GM18498 (cell line): ENCODE measurements around the gene MYOM1.

Experiments
- ATAC-seq: cut with Tn5 transposase; IDR thresholded peaks from one replicate; pipeline ENCODE4 v1.9.1; 2021; ENCODE audit warnings: mild to moderate bottlenecking, moderate library complexity; ENCODE audit not compliant: unreplicated experiment

The MYOM1 gene

DNA sequence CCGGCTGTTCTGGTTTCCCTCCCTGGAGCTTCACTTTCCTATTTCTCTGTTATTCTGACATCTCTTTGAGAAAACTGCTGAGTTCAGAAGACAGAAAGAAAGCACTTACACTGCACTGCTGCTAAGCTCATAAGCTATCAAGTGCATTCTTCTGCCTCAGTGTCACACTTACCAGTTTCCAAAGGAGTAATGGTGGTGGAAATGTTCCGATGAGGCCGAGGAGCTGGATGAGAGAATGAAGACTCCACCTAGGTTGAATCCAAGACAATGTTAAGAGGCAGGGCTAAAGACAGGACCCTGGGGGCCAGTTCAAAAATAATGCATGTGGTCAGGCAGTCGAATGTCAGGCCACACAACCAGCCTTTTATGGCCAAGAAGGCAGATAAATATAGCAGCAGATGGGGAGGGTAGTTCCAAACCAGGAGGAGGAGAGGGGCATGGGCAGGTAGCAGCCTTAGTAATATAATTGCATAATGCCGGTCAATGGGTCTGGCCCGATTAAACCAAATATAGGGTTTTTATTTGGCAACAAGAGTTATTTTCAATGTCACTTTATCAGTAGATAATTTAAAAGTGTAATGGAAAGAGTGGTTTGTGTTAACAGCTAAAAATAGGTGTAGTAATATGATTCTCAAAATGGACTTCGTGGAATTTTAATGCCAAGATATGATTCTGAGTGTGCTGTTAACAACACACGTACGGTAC lies at the start of gene MYOM1:
MYOM1 (minus strand) TSS at position 338 of the 705 bp plus-strand sequence. CDS start 4,745 bp downstream, outside the sequence.
- no peak for ATAC-seq

DNA sequence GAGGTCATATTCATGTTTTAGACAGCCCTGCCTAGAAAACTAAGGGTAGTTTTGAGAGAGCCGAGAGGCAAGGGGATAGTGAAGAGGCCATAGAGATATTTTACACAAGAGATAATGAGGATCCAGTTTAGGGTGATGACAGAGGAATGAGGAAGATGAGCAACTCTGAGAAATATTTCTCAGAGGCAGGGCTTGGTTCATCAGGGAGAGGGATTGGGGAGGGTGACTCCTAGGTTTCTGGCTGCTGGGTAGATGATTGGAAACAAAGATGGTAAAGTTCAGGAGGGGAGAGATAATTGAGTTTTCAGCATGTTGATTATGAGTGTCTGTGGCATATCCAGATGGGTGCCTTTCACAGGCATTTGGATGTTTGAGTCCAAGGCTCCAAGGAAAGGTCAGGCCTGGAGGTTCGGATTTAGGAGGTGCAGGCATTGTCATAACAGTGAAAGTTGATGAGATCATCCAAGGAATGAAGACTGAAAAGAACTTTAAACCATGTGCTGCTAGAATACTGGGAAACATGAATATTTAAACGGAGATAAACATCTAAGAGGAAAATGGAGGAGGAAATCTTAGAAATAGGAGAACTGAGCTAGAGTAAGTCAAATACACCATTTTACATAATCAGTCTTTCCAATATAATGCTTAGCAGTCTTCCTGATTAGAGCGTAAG lies 49.6 kb upstream of the MYOM1 start:
- ATAC-seq = no peak

DNA sequence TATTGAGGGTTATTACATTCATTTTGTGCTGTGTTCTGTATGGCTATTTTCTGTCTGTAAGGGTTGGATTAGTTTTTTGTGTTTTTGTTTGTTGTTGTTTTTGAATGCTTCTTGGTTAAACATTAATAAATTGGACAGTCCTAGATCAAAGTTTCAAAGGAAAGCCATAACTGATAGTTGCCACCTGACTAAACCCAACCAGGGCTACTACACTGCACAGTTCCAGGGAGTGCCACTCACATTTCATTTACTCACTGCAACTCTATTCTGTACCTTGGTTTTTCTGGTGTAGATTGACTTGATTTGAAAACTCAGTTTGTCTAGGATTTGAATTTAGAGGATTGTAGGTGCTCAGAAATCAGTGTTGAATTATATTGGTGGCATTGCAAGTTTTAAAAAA lies 48.5 kb upstream of the MYOM1 start:
- ATAC-seq = no peak

DNA sequence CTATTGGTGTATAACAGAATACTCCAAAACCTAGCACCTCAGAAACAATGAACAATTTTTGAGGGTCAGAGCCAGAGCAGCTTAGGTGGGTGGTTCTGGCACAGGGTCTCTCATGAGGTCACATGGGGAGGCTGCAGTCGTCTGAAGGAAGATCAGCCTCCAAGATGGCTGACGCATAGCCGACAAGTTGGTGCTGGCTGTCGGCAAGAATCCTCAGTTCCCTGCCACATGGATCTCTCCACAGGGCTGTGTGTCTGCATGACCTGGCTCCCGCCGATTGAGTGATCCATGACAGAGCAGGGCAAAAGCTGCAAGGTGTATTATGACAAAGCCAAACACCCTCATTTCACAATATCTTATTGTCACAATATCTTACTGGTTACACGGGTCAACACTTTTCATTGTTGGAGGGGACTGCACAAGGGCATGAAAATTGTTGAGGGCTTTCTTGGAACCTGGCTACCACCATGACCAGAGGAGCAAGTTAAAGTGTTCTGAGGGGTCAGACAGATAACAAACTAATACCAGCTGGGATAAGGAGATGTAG lies 46.4 kb upstream of the MYOM1 start:
- no peak for ATAC-seq

DNA sequence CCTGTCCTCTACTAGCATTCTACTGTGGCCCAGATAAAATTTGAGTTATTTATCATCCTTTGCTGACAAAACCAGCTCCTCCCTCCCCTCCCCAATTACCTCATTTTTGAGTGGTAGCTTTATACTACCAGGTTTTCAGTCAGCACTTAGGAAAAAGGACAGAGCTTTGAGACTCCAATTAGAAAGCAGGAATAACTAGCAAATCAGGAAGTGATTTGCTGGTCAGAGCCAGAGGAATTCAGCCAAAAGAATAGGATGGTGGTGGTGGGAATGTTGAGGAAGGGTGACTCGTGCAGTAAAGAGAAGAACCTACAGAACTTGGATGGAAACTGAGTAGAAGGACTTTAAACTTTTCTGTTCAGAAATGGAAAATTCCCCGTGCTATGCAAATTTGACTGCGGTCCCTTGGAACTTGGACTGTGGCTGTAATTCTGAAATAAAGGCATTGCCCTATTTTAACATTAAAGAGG lies 45.8 kb upstream of the MYOM1 start:
- no peak for ATAC-seq

DNA sequence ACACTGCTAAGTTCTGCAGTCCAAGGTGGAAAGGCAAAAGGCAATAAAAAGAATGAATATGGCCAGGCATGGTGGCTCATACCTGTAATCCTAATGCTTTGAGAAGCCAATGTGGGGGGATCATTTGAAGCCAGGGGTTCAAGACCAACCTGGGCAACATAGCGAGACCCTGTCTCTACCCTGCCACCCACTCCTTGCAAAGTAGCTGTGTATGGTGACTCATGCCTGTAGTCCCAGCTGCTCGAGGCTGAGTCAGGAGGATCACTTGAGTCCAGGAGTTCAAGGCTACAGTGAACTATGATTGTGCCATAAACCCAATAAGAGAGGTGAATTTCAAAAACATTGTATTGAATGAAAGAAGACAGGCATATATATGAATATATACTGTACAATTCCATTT lies 44.6 kb upstream of the MYOM1 start:
- ATAC-seq = no peak

DNA sequence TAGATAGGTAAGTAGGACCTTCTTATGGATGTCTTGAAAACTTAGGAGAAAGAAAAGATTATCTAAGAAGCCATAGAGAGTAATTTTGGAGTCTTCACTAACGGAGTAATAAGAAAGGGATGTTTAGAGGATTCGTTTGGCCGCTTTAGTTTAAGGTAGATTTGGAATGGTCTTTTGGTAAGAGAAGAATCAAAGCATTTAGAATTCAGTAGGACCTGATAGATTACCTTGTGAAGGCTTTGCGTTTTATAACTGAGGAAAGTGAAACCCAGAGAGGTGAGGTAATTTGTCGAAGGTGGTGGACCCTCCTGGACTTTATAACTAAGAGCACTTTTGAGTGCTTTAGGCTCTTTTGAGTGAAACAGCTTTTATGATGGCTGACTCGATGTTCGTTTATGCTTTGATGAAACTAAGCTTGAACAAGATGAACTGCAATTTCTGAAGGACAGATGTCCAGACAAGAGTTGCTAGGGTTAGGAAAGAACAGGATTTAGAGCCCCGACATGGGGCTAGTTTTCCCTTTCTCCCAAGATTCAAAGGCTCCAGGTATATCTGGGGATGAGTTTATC lies 43.4 kb upstream of the MYOM1 start:
- no peak for ATAC-seq

DNA sequence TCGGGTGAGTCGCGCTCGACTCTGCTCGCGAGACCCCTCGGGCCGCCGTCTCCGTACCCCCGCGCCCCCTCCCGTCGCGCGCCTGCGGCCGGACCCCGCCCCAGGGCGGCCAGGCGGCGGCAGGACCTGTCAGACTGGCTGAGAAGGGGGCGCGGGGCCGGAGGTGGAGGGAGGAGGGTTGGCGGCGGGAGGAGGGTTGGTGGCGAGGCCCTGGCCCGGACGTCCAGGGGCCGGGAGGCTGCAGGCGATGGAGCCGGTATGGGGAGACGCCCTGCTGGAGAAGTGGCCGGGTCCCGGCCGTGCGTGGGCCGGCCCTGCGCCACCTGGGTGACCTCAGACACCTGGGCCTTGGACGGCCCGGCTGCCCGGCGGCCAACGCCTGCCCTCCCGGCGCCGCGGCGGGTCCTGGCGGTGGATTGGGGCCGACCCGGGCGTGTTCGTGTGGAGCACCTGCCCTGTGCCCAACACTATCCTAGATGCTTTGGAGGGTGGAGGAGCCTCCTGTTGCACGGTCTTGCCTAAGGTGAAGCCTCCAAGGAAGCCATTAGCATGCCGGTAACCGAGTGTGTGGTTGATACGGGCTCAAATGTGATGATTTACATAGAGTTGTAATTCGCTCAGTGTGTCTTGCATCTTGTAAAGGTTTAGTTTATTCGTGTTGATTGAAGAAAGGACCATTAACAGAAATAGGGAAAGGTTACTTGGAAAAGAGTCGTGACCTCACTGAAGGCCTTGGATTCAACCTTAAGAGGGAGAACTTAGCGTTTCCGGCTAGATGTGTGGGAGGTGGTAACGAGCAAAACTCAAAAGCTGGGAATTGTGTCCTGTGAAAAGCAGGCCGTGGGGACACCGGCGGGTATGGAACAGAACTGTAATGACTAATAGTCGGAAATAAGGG lies 42.7 kb upstream of the MYOM1 start:
- ATAC-seq = peak; percentile 50

DNA sequence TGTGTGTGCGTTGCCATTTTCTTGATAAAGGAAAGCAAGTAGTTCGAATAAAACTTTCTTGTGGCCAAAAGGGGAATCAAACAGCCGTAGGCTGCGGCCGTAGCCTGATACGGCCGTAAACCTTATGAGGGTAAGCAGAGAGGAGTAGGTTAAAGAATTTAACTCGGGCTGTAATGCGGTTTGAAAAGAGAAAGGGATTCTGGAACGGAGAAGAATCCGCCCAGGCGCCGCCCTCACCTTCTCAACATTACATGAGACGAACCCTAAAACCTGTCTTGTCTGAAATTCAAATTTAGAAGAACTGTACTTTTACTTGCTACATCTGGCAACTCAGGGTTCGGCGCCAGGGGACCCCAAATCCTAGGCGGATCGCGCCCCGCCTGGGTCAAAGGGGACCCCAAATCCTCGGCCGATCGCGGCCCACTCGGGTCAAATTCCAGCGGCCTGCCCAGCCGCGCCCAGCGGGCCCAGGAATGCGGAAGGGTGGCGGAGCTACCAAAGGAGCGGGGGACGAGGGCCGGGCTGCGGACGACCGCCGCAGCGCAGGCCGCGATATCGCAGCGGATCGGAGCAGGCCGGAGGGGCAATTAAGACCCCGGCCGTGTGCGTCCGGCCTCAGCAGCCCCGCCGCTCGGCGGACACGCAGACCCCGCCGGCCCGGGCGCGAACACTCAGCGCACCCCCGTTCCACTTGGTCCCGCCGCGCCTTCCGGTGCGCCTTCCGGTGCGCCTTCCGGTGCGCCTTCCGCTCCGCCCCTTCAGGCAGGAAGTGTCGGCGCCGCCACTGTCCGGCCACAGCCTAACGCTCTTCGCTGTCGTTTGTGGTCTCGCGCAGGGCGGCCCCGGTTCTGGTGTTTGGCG lies 41.8 kb upstream of the MYOM1 start, which contains the start of gene MYL12B:
MYL12B (plus strand) TSS at position 761 of the 861 bp plus-strand sequence. CDS start 10,766 bp downstream, outside the sequence.
- peak; percentile 87 for ATAC-seq

DNA sequence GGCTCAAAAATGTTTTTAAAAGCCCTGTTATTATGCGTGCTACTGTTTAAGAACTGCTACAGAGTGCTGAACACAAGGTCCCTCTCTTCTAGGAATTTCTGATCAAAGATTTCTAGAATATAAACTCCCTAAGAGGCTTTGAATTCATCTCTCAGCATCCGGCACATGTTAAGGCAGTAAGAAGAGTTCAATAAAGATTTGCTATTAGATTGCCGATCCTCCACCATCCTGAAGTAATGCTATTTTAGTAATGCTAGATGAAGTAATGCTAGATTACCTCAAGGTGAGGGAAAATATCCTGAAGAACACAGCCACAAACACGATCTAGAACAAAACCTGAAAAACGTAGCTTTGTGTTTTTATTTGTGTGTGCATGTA lies 41.2 kb upstream of the MYOM1 start:
- ATAC-seq = no peak

DNA sequence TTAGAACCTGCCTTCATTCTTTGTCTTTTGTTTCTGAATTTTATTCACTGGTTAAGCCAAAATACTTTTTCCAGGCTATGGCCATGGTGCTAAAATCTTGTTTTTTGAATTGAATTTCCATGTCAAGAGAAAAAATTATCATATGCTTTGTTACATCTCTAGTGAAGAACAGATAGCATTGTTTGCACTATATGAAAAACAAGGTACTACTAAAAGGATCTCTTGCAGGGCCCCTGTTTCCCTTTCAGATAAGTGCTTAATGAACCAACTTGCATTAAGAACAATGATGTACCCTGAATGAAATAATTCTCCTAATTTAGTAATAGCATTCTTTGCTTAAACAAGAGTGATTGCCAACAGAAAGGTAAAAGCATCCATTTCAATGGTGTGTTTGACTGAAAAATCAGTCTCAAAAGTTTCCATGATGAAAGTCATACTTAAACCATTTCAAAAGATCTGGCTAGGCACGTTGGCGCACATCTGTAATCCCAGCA lies 37.9 kb upstream of the MYOM1 start:
- no peak for ATAC-seq

DNA sequence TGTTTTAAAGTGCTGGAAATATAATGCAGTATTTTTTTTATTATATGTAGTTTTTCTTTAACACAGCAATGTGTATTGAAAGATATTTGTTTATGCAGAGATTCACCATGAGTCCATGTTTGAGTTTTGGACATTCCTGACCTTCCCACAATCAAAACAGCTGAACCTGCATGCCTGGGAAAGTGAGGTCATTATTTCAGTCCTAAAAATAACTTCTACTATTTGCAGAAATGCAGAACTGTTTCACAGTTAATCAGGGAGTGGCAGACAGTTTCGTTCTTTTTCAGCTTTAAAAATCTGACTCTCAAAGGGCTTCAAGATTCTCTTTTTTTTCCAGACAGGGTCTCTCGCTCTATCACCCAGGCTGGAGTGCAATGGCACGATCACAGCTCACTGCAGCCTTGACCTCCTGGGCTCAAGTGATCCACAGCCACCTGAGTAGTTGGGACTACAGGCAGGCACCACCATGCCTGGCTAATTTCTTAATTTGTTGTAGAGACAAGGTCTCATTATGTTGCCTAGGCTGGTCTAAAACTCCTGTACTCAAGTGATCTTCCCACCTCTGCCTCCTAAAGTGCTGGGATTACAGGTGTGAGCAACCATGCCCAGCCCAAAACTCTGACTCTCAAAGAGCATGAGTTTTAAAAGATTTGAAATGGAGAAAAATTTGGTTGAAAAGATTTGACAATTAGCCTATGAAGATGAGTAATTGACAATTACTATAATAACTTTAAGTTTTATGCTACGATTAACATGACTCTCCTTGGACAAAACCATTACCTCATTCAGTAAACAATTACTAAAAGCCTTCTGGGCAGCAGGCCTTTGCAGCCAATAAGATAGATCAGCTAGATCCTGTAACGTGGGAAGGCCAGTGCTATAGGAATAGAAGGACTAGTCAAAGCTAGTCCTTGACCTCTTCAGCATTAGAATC lies 37.2 kb upstream of the MYOM1 start:
- no peak for ATAC-seq

DNA sequence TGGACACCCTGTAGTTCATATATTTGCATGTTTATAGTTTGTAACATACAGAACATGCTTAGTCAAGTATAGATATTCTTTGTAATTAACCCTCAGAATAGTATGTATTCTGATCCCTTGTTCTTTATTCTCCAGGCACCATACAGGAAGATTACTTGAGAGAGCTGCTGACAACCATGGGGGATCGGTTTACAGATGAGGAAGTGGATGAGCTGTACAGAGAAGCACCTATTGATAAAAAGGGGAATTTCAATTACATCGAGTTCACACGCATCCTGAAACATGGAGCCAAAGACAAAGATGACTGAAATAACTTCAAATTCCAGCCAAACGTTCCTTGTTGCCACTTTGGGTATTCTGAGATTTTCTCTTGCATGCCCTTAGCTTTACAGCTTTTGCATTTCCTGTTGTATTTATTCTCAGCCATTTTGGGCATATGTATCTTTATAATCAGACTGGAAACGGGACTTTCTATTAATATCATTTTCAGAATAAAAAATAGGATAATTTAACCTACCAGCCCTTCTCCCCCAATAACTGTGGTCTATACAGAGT lies 35.9 kb upstream of the MYOM1 start:
- no peak for ATAC-seq

DNA sequence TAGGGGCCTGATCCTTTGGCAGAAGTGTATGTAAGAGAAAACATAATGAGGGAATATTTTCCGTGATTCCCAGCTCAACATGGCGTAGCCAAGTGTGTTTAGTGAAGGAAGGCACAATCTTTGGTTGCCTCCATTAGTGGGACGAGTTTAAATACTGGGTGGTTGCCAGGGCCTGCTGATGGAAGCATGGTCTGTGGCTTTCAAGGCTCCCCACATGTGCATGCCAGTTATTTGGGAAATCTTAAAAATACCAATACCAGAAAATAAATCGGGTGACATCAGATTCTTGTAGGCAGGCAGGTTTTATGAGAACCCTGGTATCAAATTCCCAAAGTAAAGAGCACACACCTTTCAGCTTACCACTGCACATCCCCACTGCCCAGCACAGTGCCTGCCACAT lies 35.0 kb upstream of the MYOM1 start:
- no peak for ATAC-seq

DNA sequence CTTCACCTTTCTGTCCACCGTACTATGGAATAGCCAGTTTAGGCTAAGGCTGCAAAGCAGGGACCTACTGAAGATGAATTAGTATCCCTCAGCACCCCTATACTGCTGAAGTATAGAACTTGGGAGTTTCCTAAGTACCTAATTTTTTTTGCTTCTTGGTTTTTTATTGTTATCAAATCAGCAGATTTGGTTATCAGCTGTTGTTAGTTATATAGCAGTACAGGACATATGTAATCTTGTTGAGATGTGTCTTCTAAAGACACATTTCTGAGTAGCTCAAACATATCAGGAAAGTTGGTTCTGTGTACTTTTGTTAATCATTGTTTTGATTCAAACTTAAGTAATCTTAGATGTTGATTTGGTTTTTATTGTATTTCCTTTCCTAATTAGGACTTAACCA lies 33.1 kb upstream of the MYOM1 start:
- no peak for ATAC-seq

DNA sequence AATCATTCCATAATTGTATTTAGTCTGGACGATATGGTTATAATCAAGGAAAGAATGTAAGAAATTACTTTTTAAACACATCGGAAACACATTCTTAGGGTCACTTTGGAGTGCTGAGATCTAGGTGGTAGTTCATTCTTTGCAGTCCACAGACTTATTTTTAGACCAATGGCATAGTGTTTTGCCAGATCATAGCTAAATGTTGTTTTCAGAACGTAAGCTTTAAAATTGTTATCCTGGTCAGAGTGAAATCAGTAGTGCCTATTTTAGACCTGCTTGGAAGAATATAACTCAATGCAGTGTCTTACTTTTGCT lies 32.2 kb upstream of the MYOM1 start:
- no peak for ATAC-seq

DNA sequence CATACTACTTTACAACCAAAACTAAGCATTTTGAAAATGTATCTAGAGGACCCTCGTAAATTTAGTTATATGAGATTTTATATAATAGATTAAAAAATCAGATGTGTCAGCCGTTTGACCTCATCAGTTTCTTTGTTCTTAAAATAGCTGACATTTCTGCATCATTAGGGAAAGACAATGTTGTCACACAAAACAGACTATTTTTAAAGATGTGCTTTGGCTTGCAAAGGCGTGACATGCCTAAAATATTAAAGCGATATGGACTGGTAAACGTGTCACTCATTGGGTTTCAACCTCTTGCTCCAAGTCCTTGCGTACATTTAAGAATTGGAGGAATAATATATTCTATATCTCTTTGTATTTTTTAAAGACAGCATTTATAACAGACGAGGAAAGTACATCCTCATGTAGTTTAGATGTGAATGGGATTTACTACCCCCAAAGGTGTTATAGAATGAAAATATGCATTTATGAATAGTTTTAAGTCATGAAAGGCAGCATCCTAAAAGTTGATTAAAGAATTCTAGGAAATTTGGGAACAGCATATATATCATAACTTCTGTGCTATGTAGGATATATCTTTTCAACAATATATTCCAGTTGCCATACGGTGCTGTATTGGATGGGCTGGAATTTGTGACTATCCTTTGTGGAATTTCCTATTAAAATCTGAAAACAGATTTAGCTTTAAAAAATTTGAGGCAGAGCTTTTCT lies 31.6 kb upstream of the MYOM1 start:
- ATAC-seq = no peak
